HG02943 (cell line): Measurements from ENCODE around the gene MED23.

Experiments
- ATAC-seq: cut with Tn5 transposase; IDR thresholded peaks from one replicate; pipeline ENCODE4 v1.9.1; 2021; ENCODE audit warnings: mild to moderate bottlenecking, low read depth, moderate library complexity; ENCODE audit not compliant: unreplicated experiment

The MED23 gene

GRCh38 chr6:131640576-131640975 is 12.5 kb upstream of the MED23 start:
- no peak for ATAC-seq

- no peak for ATAC-seq
These were observed 12.1 kb upstream of the MED23 start for GRCh38 chr6:131640100-131640499.

GRCh38 chr6:131638013-131638412 is 10.0 kb upstream of the MED23 start:
- ATAC-seq: no peak

- no peak for ATAC-seq
These were observed 9.1 kb upstream of the MED23 start, which contains the start of gene ENPP3 for GRCh38 chr6:131636880-131637792. Gene ENPP3, plus strand, starts transcription at chr6:131637302. Its CDS starts 83 bp downstream, at chr6:131637385.

GRCh38 chr6:131635384-131636340 is 7.6 kb upstream of the MED23 start:
- peak; percentile 93 for ATAC-seq

GRCh38 chr6:131631625-131632289 is 3.7 kb upstream of the MED23 start:
- no peak for ATAC-seq

GRCh38 chr6:131629651-131630050 is 1.6 kb upstream of the MED23 start:
- no peak for ATAC-seq

- ATAC-seq: no peak
These were observed 684 bp upstream of the MED23 start for GRCh38 chr6:131628726-131629125.

- ATAC-seq: no peak
These were observed 12.8 kb downstream of the MED23 start for GRCh38 chr6:131615275-131615674.

- no peak for ATAC-seq
These were observed 14.6 kb downstream of the MED23 start for GRCh38 chr6:131613296-131613925.

GRCh38 chr6:131602781-131603312 is 25.2 kb downstream of the MED23 start:
- ATAC-seq: no peak

GRCh38 chr6:131600716-131601115 is 27.3 kb downstream of the MED23 start:
- ATAC-seq: no peak

- no peak for ATAC-seq
These were observed 30.6 kb downstream of the MED23 start for GRCh38 chr6:131597446-131597845.

GRCh38 chr6:131594074-131594473 is 34.0 kb downstream of the MED23 start:
- ATAC-seq: no peak

- ATAC-seq: no peak
These were observed 35.1 kb downstream of the MED23 start for GRCh38 chr6:131592935-131593334.

GRCh38 chr6:131588643-131589042 is 39.4 kb downstream of the MED23 start:
- no peak for ATAC-seq

- ATAC-seq: no peak
These were observed 40.1 kb downstream of the MED23 start for GRCh38 chr6:131587909-131588308.

- ATAC-seq: no peak
These were observed 41.5 kb downstream of the MED23 start for GRCh38 chr6:131586543-131586942.

- no peak for ATAC-seq
These were observed 46.5 kb downstream of the MED23 start for GRCh38 chr6:131581523-131581922.
